Neural progenitor cell (in vitro differentiated cells): ENCODE results near the gene ZNF280A.

Experiments
- EZH2 ChIP-seq: fragments of 200-600 bp; sonication (generic); IDR thresholded peaks from 2 replicates; pipeline ENCODE4 v1.6.1; 2017; ENCODE audit warnings: antibody characterized with exemption, mild to moderate bottlenecking, moderate library complexity
- EZH2phosphoT487 ChIP-seq: fragments of 200-600 bp; sonication (generic); IDR thresholded peaks from 2 replicates; pipeline ENCODE4 v1.6.1; 2017; ENCODE audit warnings: antibody characterized with exemption
- TF ChIP-seq, protein P1 (sequence below): fragments of 200-600 bp; sonication (generic); IDR thresholded peaks from 2 replicates; pipeline ENCODE4 v1.5.1; 2017; ENCODE audit warnings: antibody characterized with exemption, mild to moderate bottlenecking

DNA sequence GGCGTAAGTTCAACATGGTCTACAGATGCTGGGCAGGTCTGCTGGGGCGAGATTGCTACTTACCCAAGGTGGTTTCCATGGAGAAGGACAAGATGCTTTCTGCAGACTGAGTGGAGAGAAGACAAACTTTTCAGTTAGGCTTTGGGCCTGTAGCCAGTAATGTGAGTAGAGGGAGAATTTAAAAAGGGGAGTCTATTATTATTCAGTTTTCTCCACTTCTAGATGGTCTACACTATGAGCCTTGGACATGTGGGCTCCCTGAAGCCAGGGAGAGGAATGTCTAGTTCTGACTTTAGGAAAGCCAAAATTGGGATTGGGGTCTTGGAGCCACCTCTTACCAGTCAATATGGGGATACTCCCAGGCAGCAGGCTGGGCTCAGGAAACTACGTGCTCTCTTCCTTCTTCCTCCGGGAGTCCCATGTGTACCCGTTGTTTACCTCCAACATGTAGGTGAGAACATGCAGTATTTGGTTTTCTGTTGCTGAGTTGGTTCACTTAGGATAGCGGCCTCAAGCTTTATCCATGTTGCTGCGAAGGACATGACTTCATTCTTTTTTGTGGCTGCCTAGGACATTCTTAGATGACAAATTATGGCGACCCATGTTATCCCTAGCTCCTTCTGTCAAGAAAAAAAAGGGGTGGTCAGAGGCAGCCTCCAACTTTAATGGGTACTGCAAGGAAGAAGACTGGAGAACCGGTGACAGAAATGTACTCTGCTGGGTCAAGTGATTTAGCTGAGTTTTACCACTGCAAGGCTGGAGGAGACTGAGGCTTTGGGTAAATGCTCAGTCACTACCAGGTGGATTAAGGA, 14.7 kb upstream of the ZNF280A start:
- TF ChIP-seq, protein P1, sequence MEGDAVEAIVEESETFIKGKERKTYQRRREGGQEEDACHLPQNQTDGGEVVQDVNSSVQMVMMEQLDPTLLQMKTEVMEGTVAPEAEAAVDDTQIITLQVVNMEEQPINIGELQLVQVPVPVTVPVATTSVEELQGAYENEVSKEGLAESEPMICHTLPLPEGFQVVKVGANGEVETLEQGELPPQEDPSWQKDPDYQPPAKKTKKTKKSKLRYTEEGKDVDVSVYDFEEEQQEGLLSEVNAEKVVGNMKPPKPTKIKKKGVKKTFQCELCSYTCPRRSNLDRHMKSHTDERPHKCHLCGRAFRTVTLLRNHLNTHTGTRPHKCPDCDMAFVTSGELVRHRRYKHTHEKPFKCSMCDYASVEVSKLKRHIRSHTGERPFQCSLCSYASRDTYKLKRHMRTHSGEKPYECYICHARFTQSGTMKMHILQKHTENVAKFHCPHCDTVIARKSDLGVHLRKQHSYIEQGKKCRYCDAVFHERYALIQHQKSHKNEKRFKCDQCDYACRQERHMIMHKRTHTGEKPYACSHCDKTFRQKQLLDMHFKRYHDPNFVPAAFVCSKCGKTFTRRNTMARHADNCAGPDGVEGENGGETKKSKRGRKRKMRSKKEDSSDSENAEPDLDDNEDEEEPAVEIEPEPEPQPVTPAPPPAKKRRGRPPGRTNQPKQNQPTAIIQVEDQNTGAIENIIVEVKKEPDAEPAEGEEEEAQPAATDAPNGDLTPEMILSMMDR = no peak
- no peak for TF ChIP-seq EZH2phosphoT487
- no peak for TF ChIP-seq EZH2
